Upper lobe of left lung (tissue), 4 donors: ENCODE results near the gene SUGP1.

Experiments used
- CTCF ChIP-seq, 6 experiments: fragments of 450-650 bp in 4 of 6; fragments of 200-600 bp in 2 of 6; sonication (generic) in 2 of 6; IDR thresholded peaks; one replicate each; pipeline ENCODE4 v1.5.1; 2016 to 2019; ENCODE audit warnings: antibody characterized with exemption in 6 of 6
- EP300 ChIP-seq, 4 donors: sonication (generic); formaldehyde crosslinking; IDR thresholded peaks; one replicate each; pipeline ENCODE4 v1.5.1; 2017; ENCODE audit warnings: antibody characterized with exemption in 4 of 4, control low read depth in 2 of 4
- POLR2A ChIP-seq, 4 donors: fragments of 450-650 bp; IDR thresholded peaks; one replicate each; pipeline ENCODE4 v1.5.1; 2016 to 2017; ENCODE audit warnings: antibody characterized with exemption in 4 of 4, mild to moderate bottlenecking in 2 of 4
- POLR2AphosphoS5 ChIP-seq, 2 donors: sonication (generic); formaldehyde crosslinking; IDR thresholded peaks; one replicate each; pipeline ENCODE4 v1.5.1; 2017; ENCODE audit warnings: antibody characterized with exemption in 2 of 2

DNA sequence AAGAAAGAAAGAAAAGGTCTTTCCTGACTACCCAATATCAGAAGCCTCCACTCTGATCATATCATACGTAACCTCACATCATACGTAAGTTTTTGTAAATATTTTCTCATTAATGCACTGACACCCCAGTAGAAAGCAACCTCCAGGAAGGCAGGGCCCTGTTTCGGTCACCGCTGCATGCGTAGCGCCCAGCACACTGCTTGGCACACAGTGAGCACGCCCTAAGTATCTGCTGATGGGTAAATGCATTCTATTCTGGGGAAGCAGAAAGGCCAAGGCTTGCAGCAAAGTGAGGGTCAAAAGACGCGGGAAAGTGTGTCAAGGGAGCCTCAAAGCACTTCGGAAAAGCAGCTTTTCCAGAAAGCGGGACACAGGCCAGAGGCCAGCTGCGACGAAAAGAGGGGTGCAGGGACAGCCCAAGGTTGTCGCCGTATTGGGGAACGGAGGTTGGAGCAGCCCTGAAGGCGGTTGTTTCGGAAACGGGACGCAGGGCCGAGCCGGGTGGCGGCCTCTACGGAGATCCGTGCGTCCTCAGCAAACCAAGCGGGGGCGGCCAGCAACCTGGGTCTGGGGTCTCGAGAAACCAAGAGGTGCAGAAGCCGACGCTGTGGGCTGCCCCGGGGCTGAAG is 463 bp downstream of the SUGP1 start:
- TF ChIP-seq CTCF (IDR thresholded peaks at IDR 0.05) (no peak), POLR2A (IDR thresholded peaks at IDR 0.05) (no peak), EP300 (IDR thresholded peaks at IDR 0.05) (no peak), POLR2AphosphoS5 (IDR thresholded peaks at IDR 0.05) (no peak)
